Spleen (tissue), 7 donors: ENCODE results near the gene LORICRIN.

Experiments
- CTCF ChIP-seq, 11 experiments: fragments of 200-600 bp in 7 of 11; fragments of 450-650 bp in 4 of 11; sonication (generic) in 4 of 11; IDR thresholded peaks in 8 of 11; conservative IDR thresholded peaks in 3 of 11; 1 replicate in 7 of 11; 2 replicates in 4 of 11; pipeline versions ENCODE4 v1.4.0 to v1.8.0; 2016 to 2021; ENCODE audit warnings: antibody characterized with exemption in 11 of 11, inconsistent platforms in 4 of 11, mild to moderate bottlenecking in 1 of 11
- POLR2A ChIP-seq, 3 donors: fragments of 450-650 bp; IDR thresholded peaks; one replicate each; pipeline ENCODE4 v1.5.1; 2017; ENCODE audit warnings: antibody characterized with exemption in 3 of 3, mild to moderate bottlenecking in 1 of 3
- POLR2AphosphoS5 ChIP-seq, 3 donors: sonication (generic); formaldehyde crosslinking; IDR thresholded peaks; one replicate each; pipeline ENCODE4 v1.5.1; 2017; ENCODE audit warnings: antibody characterized with exemption in 3 of 3
- donor health status: DM: no; HTN: no; CAD: no; lungs with moderate emphysema.
- donor health status: DM: no; HTN: no; CAD: no.
- donor health status: DM: no; HTN: no; CAD: no.

GRCh38 chr1:153259387-153259786, at the start of gene LORICRIN:
- TF ChIP-seq CTCF (IDR thresholded peaks at IDR 0.05 in 8 of 11, conservative IDR thresholded peaks at IDR 0.05 in 3 of 11) = no peak
- TF ChIP-seq POLR2A (IDR thresholded peaks at IDR 0.05) = no peak
- TF ChIP-seq POLR2AphosphoS5 (IDR thresholded peaks at IDR 0.05) = no peak
